Upper lobe of left lung (tissue), 4 donors: ENCODE measurements around the gene TICAM2.

Experiments
- POLR2A ChIP-seq, 4 donors: fragments of 450-650 bp; IDR thresholded peaks; one replicate each; pipeline ENCODE4 v1.5.1; 2016 to 2017; ENCODE audit warnings: antibody characterized with exemption in 4 of 4, mild to moderate bottlenecking in 2 of 4
- POLR2AphosphoS5 ChIP-seq, 2 donors: sonication (generic); formaldehyde crosslinking; IDR thresholded peaks; one replicate each; pipeline ENCODE4 v1.5.1; 2017; ENCODE audit warnings: antibody characterized with exemption in 2 of 2
- TF ChIP-seq, protein P1 (sequence below), 6 experiments: fragments of 450-650 bp in 4 of 6; fragments of 200-600 bp in 2 of 6; sonication (generic) in 2 of 6; IDR thresholded peaks; one replicate each; pipeline ENCODE4 v1.5.1; 2016 to 2019; ENCODE audit warnings: antibody characterized with exemption in 6 of 6

DNA sequence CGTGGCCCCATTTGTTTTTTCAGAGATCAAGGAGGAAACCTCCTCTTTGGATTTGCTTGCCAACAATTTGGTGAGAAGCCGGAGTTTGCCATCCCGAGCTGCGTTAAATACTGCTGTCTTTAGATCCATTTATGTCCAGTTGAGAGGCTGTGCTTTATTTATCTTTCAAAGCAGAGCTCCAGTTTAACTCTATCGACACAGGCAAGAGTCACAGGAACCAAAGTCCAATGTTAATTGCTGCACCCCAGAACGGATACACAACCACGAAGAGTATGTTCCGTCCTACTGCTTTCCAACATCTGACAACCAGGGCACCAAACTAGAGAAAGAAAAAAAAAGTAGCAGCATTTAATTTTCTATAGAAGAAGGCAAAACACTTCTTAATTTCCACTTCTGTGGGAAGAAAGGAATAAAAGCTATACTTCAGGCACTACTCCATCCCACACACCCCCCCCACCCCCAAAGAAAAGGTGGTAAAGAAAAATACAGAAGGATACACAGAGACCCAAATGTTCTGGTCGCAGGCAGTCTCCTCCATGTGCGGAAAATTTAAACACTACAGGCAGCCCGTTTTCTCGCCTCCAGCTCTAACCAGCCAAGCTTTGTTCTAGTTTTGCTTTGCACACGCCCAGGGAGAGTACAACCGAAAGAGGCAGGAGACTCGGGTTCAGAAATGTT lies 58.8 kb downstream of the TICAM2 start:
- TF ChIP-seq, protein P1, sequence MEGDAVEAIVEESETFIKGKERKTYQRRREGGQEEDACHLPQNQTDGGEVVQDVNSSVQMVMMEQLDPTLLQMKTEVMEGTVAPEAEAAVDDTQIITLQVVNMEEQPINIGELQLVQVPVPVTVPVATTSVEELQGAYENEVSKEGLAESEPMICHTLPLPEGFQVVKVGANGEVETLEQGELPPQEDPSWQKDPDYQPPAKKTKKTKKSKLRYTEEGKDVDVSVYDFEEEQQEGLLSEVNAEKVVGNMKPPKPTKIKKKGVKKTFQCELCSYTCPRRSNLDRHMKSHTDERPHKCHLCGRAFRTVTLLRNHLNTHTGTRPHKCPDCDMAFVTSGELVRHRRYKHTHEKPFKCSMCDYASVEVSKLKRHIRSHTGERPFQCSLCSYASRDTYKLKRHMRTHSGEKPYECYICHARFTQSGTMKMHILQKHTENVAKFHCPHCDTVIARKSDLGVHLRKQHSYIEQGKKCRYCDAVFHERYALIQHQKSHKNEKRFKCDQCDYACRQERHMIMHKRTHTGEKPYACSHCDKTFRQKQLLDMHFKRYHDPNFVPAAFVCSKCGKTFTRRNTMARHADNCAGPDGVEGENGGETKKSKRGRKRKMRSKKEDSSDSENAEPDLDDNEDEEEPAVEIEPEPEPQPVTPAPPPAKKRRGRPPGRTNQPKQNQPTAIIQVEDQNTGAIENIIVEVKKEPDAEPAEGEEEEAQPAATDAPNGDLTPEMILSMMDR (IDR thresholded peaks at IDR 0.05) = no peak
- TF ChIP-seq POLR2A (IDR thresholded peaks at IDR 0.05) (no peak), POLR2AphosphoS5 (IDR thresholded peaks at IDR 0.05) (peak in 1 of 2 donors; percentile 35)
